ENCODE results near the gene SLX4.
"Not testable (repeated sequence)": the region's sequence is repeated elsewhere in the genome, so short reads cannot be mapped to it uniquely, and the experiment has no call there.

SLX4 gene

DNA sequence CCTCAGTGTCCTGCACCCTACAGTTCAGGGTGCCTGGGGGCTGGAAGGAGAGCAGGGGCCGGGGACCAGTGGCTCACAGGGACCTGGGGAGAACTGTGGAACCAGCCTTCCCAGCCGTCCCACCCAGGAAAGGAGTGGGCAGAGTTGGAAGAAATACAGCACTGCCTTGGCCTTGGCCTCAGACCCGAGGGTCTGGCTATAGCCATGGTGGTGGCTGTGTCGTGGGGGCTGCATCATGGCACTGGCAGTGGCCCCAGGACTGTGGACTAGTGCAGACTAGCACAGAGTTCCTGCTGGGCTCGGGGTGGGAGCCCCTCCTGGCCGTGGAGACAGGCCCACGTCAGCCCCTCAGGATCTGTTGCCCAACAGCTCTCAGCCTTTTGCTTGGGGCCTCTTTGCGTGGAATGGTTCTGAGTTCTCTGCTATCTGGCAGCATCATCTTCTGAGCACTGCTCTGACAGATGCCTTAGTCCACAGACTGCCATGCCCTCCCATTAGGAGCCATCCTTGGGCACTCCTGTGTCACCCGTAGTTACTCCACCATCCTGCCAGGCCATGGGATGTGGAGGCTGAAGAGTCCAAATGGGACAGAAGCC lies 30.5 kb upstream of the SLX4 start:
- DNase-seq: no peak

DNA sequence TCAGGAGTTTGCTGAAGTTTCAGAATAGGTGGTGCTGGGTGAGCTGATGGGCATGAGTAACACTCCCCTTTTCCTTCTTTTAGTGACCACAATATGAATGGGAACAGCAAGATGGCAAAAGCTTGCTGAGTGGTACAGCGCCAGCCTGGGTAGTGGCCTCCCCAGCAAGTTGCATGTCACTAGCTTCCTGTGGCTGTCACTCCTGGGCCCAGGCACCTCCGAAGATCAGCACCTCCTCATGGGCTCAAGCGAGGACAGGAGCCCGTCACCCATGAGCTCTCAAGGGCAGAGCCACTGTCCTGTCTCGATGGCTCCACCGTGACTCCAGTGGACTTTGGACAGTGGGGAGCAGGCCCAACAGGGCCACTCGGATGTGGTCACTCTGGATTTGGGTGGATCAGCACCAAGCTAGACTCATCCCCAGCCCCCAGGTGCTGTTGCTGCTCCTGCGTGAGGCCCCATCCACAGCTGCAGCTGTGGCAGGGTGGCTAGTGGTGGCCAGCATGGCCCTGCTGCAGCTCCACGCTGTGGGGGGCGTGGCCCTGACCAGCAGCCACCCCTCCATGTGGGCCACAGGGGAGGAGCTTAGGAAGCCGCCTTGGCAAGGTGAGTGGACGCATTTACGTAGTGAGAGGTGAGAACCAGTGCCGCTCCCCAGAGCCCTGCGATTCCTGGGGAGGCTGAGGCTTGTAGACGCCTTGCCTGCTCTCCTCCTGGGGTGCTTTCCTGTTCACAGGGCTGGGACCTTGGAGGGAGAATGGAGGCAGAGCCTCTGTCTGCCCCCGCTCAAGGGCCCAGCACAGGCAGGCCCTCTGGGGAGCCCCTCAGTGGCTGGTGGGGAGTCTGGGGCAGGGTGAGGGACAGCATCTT lies 29.5 kb upstream of the SLX4 start:
- no peak for DNase-seq

DNA sequence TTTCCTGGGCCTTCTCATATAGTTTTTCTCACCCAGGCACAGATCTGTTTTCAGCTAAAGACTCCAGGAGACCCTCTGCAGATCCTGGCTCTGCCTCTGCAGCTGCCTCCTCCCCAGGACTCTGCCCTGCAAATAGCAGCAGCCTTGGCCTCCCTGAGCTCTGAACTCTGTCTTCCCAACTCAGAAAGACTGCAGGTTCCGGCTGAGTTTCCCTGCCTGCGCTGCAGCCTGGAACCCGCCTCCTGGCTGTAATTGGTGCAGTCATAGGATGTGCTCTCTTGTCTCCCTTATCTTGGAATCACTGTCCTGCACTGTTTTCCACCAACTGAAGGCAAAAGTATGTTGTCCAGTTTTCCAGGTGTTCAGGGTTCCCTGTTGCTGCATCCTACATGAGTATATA lies 28.8 kb upstream of the SLX4 start:
- no peak for DNase-seq

DNA sequence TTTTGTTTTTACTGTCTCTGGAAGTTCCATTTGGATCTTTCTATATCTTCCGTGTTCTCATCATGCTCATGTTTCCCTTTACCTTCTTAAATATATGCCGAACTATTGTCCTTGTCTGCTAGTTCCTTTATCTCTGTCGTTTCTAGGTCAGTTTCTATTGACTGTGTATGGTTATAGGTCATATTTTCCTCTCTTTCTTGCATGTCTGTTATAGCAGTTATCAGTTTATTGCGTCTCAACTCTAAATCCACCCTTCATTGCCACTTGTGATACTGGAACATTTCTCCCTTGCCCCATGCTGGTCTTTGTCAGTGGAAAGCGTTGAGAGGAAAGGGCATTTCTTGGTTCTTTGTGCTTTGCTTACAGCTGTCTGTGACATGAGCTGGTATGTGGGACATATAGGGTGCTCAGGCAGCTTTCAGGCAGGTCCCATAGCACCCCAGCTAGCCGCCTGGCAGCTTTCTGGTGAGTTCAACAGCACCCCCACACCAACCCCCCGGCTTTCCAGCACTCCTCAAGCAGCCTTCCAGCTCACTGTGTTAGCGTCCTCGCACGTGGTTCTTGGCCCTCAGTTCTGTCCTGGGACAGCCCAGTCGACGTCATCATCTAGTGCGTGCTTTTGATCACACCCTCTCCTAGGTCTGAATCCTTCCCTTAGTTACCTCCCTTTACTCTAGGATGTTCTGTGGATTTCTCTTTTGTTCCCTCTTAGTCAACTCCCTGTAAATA lies 27.7 kb upstream of the SLX4 start:
- no peak for DNase-seq

DNA sequence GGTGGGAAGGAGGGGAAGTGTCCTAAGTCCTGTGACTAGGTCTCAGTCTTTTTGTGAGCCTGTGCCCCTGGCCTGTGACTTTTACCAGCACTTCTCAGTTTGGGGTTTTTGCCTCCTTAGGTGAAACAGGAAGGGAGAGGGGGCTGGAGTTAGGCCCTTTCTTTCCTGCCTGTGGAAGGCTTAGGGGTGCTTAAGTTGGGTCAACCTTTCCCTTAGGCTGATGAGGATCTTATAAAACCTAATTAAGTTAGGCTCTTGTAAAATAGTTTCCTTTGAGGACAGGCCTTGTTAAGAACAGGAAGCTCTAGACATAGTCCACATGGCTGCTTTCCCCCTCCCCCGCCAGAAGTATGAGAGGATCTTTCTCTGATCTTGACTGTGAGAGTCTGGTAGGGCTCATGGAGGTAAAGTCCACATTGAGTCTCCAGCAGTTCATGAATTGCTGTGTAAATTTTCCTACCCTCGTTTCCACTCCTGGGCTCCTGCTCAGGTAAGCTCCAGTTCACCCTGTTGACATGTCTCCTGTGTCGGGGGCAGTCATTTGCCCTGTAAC lies 26.0 kb upstream of the SLX4 start:
- DNase-seq: peak; percentile 31 to 36

DNA sequence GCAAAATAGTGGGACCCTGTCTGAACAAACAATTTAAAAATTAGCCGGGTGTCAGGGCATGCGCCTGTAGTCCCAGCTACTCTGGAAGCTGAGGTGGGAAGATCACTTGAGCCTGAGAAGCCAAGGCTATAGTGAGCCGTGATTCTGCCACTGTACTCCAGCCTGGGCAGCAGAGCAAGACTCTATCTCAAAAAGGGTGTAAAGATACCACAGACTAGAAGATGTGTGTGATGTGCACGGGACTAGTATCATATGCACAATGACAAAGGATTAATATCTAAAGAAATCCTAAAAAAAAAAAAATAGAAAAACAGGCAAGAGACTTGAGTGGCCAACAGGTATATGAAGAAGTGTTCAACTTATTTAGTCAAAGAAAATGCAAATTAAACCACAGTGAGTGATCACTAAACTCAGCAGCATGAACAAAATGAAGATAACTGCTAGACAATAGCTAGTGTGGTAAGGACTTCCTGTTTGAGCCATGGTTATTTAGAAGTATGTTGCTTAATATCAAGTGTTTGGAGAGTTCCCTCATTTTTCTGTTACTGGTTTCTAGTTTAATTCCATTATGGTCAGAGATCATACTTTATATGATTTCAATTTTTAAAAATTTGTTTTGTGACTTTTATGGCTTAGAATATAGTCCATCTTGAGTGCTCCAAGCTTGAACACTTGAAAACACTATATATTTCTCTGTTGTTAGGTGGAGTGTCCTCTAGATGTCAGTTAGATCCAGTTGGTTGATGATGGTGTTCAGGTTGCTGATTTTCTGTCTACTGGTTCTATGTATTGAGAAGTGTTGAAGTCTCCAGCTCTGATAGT lies 14.7 kb upstream of the SLX4 start:
- no peak for DNase-seq

DNA sequence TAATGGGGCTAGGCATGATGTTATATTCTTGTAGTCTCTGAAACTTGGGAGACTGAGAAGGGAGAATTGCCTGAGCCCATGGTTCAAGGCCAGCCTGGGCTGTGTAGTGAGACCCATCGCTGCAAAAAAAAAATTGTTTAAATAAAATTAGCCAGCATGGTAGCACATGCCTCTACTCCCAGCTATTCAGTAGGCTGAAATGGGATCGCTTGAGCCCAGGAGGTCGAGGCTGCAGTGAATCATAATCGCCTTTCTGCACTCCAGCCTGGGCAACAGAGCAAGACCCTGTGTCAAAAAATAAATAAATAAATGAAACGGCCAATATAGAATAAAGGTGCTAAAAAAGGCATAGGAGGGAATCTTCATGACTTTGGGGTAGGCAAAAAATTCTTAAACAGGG lies 13.9 kb upstream of the SLX4 start:
- DNase-seq: no peak

DNA sequence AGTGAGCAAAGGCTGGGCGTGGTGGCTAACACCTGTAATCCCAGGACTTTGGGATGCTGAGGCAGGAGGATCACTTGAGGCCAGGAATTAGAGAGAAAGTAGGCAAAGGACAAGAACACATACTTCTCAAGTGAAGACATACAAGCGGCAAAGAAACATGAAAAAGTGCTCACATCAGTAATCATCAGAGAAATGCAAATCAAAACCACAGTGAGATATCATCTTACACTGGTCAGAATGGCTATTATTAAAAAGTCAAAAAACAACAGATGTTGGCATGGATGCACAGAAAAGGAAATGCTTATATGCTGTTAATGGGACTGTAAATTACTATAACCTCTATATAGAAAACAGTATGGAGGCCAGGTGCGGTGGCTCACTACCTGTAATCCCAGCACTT lies 12.2 kb upstream of the SLX4 start:
- DNase-seq: no peak

DNA sequence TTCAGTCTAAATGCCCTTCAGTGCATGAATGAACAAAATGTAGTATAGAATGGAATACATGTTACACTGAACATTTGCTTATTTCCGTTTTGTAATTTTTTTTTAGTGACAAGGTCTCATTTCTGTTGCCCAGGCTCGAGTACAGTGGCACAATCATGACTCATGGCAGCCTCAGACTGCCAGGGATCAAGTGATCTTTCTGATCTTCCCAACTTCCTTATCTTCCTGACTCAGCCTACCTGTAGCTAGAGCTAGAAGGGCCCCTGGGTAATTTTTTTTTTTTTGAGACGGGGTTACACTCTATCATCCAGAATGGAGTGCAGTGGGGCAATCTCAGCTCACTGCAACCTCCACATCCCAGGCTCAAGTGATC lies 7.3 kb upstream of the SLX4 start:
- DNase-seq: no peak

DNA sequence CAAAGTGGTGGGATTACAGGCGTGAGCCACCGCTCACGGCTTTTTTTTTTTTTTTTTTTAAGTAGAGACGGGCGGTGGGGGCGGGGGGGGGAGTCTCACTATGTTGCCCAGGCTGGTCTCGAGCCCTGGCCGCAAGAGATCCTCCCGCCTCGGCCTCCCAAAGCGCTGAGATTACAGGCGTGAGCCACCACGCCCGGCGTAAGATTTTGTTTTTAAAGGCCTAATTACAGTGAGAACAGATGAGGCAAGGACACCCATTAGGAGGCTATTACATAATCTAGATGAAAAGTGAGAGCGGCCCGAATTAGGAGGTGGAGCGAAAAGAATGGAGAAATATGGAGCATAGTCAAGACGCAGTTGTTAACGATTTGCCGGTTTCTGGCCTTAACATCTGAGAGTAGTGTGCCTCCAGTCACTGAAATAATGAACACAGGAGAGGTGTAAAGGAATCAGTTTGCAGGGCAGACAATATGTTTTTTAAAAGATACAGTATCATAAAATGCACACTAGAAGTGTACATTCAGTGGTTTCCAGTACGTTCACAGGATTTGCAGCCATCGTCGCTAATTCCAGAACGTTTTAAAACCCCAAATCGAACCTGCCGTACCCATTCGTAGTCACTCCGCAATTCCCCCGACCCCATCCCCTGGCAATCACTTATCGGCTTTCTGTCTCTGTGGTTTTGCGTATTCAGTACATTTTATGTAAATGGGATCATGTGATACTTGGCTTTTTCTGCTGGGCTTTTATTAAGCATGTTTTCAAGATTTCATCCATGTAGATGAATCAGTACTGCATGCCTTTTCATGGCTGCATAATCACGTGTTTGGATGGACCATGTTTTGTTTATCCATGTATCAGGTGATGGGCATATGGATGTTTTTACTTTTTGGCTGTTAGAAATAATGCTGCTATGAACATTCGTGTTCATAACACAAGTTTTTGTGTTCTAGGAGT lies 1.4 kb upstream of the SLX4 start:
- DNase-seq: no peak

DNA sequence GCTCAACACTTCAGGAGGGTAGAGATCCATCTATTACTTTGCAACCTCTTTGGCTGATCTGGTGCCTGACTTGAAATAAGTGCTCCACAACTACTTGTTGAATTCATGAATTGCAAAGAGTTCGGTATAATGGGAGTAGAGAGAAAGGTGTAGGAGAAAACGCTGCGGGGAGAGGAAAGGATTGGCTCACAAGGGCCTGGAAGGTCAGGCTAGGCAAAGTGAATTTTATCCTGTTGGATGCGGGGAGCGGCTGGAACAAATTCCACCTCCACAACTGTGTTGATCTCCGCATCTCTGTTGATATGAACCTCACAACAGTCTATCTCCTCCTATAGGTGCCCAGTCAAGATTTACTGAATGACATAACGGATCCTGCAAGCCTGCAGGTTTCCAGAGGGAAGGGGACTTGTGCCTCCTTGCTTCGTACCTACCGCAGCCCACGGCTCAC lies 684 bp downstream of the SLX4 start:
- DNase-seq: no peak

DNA sequence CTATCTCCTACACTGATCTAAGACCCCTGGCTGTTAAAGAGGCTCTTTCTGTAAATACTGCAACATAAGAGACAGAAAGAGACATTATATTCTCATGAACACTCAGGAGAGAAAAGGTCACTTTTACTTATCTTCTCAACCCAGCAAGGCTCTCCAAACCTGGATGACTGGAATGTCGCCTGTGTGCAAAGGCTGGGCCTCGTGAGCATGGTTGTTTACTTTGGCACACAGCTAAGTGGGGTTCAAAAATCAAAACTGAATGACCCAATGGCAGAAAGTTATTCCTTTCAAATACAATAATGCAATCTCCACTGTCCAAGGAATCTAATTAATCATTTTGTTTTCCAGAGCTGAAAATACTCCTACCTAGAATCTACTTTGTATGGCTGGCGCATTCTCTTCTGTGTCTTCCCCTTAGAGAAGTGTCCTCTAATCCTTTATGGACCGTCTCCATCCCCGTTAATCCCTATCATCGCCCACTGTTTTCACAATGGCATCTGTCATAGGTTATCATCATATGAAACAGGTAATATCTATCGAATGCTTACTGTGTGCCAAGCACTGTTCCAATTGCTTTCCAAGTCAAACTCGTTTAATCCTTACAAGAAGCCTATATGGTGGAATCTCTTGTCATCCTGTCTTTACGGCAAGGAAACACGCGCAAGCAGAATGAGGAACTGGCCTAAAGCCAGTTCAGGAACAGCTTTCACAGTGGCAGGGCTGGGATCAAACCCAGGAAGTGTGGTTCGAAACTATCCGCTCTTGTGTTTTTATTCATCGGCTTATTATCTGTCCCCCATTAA lies 1.3 kb downstream of the SLX4 start:
- DNase-seq: no peak

DNA sequence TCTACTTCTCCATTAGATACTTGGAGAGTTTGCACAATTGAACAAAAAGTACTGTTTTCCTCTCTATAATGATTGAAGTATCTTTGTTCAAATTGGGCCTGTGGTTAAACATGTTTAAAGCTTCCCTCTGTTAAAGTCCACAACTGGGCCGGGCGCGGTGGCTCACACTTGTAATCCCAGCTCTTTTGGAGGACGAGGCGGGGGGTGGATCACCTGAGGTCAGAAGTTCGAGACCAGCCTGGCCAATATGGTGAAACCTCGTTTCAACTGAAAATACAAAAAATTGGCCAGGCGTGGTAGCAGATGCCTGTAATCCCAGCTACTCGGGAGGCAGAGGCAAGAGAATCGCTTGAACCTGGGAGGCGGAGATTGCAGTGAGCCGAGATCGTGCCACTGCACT lies 2.4 kb downstream of the SLX4 start:
- not testable (repeated sequence) for DNase-seq

DNA sequence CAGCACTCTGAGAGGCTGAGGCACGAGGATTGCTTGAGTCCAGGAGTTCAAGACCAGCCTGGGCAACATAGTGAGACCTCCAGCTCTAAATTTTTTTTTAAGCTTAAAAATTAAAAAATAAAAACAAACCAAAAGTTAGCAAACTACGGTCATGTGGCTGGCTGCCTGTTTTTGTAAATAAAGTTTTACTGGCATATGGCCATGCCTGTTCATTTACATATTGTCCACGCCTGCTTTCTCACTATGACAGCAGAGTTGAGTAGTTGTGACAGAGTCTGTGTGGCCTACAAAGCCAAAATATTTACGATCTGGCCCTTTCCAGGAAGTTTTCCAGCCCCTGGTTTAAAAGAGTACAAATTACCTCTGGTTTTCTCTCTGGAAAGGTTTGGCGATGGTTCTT lies 3.3 kb downstream of the SLX4 start:
- DNase-seq: no peak

DNA sequence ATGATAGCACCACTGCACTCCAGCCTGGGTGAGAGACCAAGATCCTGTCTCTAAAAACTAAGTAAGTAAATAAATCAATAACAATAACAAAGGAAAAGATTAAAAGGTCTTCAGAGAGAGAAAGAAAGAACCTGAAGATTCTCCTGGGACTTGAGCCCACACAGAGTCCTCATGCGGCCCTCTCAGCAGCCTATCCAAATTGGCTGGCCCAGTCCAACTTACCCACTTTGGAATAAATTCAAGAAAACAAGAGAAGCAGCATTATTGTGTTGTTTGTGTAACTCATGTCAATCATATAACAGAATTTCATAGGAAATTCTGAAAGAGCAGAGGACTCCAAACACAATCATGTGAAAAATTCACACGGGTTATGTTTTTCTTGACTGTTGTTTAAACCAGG lies 3.8 kb downstream of the SLX4 start:
- DNase-seq: no peak

DNA sequence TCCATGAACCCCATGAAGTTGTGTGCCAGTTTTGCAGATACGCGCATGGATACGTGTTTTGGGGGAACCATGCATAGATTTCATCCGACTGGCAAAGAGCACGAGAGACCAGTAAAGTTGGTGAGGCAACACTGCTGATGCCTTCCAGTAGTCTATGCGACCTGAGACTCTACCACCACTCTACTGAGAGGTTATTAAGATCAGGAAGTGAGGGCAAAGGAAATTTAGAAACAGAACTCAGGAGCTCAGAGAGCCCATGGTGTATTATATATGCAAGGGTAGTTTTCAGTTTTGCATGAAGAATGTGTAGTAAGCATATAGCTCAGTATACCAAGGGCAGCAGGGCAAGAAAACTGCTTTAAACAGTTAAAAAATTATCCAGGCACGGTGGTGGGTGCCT lies 4.2 kb downstream of the SLX4 start:
- DNase-seq: no peak

DNA sequence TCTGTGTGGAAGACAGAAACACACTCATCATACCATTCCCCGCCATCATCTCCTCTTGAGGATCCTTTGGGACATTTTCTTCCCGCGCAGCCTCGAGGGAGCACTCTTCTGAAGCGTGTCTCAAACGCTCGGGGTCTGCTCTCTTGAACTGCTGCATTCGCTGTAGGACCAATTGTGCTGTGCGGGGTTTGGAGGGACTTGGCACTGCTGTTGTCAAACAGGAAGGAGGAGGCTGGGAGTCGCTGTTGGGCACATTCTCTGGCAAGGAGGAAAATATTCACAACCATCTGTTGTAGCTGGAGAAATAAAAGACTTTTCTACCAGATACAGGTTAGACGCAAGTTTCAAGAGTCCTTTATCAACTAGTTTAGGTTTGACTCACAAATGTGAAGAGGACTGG lies 5.0 kb downstream of the SLX4 start:
- no peak for DNase-seq

DNA sequence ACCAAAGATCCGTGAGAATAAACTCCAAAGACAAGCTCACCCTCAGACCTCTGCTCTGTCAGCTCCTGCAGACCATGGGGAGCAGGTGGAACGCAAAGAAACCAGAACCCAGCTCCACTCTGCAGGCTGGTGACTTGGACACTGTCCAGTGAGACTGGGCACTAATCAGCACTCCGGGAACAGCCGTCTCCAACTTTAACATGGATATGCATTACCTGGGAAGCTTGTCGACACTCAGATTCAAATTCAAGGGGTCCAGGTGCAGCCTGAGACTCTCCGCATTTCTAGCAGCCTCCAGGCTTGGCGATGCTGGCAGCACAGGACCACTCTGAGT lies 9.1 kb downstream of the SLX4 start:
- no peak for DNase-seq

DNA sequence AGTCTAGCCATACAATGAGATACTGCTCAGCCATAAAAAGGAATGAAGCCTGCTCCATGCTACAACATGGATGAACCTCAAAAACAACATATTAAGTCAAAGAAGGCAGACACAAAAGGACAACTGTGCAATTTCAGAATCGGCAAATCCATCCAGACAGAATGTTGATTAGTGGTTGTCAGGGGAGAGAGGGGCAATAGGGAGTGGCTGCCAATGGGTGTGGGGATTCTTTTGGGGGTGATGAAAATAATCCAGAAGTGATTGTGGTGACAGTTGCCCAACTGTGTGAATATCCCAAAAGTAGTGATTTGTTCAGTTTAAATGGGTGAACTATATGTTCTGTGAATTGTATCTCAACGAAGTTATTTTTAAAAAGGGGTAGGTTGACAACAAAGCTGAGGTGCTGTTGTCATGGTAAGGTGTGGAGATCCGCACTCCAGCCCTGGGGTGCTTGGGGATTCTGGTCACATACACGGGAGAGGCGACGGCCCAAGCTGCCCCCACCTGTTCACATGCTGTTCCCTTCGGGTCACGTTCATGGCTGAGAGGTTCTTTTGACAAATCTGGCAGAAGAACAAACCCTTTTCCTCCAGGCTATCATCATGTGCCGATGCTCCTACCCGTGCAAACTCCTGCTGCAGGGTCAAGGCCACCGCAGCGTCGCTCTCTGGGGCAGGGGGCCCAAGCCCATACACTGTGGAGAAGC lies 9.6 kb downstream of the SLX4 start:
- no peak for DNase-seq

DNA sequence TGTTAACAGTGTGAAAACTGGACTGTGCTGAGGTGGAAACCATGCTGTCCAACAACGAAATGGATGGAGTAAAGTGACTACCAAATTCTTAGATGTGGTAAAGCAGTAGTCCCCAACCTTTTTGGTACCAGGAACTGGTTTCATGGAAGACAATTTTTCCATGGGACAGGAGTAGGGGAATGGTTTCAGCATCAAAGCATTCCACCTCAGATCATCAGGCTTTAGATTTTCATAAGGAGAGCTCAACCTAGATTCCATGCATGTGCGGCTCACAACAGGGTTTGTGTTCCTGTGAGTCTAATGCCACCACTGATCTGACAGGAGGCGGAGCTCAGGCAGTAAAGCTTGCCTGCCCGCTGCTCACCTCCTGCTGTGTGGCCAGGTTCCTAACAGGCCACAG lies 11.5 kb downstream of the SLX4 start:
- DNase-seq: no peak
